ENCODE results near the gene POLD4.
"Not testable (repeated sequence)": the region's sequence is repeated elsewhere in the genome, so short reads cannot be mapped to it uniquely, and the experiment has no call there.

The POLD4 gene

DNA sequence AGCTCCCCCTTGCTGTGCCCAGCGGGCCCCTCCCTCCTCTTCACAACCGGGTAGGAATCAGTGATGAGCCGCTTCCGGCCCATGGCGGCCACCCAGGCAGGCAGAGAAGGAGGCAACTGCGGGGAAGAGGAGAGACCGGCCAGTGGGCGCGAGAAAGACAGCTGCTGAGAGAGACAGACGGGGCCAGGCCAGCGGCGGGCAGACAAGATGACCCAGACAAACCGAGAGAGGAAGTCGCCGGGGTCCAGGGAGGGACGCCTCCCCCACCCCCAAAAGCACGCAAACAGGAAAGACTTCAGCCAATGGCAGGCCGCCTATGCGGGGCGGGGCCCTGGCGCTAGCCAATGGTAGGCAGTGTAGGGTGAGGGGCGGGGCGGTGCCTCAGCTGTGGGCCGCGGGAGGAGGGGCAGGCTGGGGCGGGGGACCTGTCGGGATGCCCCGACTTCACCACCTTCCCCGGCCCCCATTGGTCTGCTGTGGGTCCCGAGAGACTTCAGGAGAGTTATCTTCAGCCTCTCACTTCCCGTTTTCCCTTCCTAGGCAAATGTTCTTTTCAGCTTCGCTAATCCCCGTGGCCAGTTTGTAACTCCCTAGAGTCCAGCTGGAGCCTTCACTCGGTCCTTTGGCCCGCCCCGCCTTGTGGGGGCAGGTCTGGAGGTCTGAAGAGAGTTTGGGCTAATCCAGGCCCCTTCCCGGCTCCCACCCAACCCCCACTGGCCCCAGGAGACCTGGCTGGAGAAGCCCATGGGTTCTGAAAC, at the start of gene POLD4:
TSS of gene POLD4 (minus strand) at position 230 of the 758 bp plus-strand sequence. CDS start at position 83, 147 bp downstream.
- FAIRE-seq: peak; percentile 87

GRCh38 chr11:67403085-67403484, 49.7 kb upstream of the POLD4 start:
- not testable (repeated sequence) for FAIRE-seq; DNase-seq (ENCODE audit: extremely low spot score, insufficient read length, low read depth)

More for the DNA sequence above, at the start of gene POLD4:
- peak; percentile 96 for DNase-seq (ENCODE audit: extremely low spot score, insufficient read length, low read depth)

GRCh38 chr11:67402192-67402839, 49.0 kb upstream of the POLD4 start:
- DNase-seq (ENCODE audit: extremely low spot score, insufficient read length, low read depth); FAIRE-seq: not testable (repeated sequence)

DNA sequence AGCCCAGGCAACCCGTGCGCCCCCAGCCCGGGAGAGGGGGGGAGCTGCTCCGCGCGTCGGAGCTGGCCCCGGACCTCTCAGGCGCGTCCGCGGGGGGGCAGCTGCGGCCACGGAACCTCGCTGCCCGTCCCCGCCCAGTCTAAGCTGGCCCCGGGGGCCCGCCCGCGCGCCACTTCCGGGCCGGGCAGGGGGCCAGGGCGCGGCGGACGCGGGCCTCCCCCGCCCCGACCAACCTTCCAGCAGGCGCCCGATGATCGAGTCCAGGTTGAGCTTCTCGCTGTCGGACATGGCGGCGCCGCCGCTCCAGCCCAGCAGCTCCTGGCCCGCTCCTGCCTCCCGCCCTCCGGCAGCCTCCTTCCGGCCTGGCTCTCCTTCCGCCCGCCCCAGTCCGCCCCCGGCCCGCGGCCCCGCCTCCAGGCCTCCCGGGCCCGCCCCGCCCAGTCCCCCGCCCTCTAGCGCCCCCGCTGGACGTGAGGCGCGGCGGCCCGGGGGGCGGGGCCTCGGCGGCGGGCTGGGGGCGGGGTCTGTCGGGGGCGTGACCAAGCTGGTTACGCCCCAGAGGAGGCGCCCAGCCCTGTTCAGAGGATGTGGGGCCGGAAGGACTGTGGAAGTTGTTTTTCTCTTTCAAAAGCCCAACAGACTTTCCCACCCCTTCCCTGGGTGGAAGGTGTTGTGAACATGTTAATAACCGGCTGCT, 48.3 kb upstream of the POLD4 start, which contains the start of gene PPP1CA:
TSS of gene PPP1CA (minus strand) at position 364 of the 697 bp plus-strand sequence. CDS start at position 288, 76 bp downstream.
- FAIRE-seq (peak; percentile 95), DNase-seq (ENCODE audit: extremely low spot score, insufficient read length, low read depth) (peak; percentile 94)

- DNase-seq (ENCODE audit: extremely low spot score, insufficient read length, low read depth): no peak
- FAIRE-seq: no peak
Observed at GRCh38 chr11:67400942-67401494, 47.7 kb upstream of the POLD4 start.

GRCh38 chr11:67400251-67400941, 47.0 kb upstream of the POLD4 start:
- DNase-seq (ENCODE audit: extremely low spot score, insufficient read length, low read depth) (no peak), FAIRE-seq (no peak)

DNA sequence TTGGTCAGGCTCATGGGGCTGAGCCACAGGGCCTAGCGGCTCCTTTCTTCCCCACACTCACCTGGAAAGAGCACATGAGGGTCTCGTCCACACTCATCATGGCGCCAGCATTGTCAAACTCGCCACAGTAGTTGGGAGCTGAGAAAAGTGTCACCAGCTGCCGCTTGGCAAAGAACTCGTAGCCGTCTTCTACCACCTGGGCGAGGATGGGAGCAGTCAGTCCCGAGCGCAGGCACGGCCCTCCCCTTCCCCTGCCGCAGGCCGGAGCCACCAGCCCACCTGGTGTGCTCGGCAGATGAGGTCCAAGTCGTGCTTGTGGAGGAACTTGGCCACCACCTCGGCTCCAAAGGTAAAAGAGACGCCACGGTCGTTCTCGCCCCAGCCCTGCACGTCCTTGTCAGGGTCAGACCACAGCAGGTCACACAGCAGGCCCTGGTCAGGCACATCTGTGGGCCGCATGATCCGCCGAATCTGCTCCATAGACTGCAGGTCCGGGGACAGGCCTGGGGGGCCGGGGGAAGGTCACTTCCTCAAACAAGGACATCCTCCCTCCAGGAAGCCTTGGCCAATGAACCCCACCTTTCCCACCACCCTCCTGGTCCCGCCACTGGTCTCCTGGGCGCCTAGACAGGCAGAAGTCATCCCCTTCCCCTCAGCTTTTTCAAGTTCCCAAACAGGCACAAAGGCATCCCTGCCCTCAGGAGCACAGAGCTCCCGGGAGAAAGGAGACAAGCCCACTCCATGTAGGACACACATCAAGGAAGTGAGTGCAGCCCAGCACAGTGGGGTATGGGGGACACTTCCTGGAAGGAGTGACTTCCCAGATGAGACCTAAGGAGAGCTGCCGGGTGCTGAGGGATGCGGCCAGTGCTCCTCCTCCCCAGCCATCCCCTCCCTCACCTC, 45.6 kb upstream of the POLD4 start:
- FAIRE-seq: no peak
- DNase-seq (ENCODE audit: extremely low spot score, insufficient read length, low read depth): no peak

GRCh38 chr11:67397986-67398660, 44.8 kb upstream of the POLD4 start:
- FAIRE-seq (no peak), DNase-seq (ENCODE audit: extremely low spot score, insufficient read length, low read depth) (no peak)

- no peak for DNase-seq (ENCODE audit: extremely low spot score, insufficient read length, low read depth)
- no peak for FAIRE-seq
Observed at GRCh38 chr11:67397536-67397935, 44.2 kb upstream of the POLD4 start.

DNA sequence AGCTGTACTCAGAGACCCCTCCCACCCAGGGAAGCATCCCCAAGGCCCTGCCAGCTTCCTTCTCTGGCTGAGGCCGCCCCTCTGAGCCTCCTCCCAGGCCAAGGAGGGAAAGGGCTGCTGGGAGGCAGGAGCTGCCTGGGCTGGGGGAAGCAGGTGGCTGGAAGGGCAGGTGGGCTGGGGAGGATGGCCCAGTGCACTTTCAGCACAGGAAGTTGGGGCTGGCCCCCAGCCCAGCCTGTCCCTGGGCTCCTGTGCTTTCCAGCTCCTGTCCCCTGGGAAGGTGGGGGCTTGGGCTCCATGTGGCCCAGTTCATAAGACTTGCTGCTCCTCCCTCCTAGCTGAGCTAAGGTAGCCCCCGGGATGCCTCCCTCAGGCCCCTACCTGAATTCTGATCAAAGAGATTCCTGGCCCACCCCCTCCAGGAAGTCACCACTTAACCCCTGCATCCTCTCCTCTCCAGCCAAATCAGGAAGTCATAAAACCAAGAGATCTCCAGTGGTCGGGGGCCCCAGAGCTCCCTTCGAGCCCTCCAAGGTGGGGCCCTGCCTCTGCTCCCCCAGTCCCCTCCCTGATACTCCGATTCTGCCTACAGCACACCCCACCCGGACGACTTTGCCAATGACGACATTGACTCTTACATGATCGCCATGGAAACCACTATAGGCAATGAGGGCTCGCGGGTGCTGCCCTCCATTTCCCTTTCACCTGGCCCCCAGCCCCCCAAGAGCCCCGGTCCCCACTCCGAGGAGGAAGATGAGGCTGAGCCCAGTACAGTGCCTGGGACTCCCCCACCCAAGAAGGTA, 43.4 kb upstream of the POLD4 start:
- FAIRE-seq: no peak

GRCh38 chr11:67396259-67396581, 42.9 kb upstream of the POLD4 start:
- no peak for DNase-seq (ENCODE audit: extremely low spot score, insufficient read length, low read depth)
- no peak for FAIRE-seq

More for the DNA sequence above, 43.4 kb upstream of the POLD4 start:
- DNase-seq (ENCODE audit: extremely low spot score, insufficient read length, low read depth): no peak

GRCh38 chr11:67395555-67396258, 42.4 kb upstream of the POLD4 start:
- FAIRE-seq: no peak
- no peak for DNase-seq (ENCODE audit: extremely low spot score, insufficient read length, low read depth)

DNA sequence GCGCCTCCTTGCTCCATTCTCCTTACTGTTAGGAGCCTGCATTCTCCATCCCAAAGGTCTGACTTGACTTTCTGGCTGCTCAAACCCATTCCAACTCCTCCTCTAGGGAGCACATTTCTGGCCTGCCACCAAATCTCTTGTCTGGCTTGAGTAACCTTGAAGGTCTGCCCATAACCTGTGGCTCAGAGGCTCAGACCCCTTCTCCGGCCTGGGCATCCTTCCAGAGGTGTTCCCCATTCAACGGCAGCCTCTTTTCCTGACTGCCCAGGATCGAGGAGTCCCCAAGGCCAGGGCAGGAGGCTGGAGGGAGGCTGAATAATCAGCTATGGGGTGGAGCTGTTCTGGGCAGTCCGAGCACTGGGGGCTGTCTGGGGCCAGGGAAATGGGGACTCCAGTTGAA, 40.6 kb upstream of the POLD4 start:
- DNase-seq (ENCODE audit: extremely low spot score, insufficient read length, low read depth): no peak
- FAIRE-seq: no peak

DNA sequence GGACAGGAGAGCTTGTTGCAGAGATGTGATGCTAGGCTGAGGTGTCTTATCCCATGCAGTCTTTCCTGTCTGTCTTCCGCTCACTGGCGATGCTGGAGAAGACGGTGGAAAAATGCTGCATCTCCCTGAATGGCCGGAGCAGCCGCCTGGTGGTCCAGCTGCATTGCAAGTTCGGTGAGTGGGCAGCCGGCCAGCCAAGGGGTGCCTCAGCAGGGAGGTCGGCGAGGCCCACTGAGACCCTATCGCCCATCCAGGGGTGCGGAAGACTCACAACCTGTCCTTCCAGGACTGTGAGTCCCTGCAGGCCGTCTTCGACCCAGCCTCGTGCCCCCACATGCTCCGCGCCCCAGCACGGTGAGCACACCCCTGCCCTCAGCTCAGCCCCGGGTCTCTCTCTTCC, 40.1 kb upstream of the POLD4 start:
- DNase-seq (ENCODE audit: extremely low spot score, insufficient read length, low read depth) (no peak), FAIRE-seq (no peak)

GRCh38 chr11:67392183-67392715, 38.9 kb upstream of the POLD4 start:
- DNase-seq (ENCODE audit: extremely low spot score, insufficient read length, low read depth) (no peak), FAIRE-seq (no peak)

DNA sequence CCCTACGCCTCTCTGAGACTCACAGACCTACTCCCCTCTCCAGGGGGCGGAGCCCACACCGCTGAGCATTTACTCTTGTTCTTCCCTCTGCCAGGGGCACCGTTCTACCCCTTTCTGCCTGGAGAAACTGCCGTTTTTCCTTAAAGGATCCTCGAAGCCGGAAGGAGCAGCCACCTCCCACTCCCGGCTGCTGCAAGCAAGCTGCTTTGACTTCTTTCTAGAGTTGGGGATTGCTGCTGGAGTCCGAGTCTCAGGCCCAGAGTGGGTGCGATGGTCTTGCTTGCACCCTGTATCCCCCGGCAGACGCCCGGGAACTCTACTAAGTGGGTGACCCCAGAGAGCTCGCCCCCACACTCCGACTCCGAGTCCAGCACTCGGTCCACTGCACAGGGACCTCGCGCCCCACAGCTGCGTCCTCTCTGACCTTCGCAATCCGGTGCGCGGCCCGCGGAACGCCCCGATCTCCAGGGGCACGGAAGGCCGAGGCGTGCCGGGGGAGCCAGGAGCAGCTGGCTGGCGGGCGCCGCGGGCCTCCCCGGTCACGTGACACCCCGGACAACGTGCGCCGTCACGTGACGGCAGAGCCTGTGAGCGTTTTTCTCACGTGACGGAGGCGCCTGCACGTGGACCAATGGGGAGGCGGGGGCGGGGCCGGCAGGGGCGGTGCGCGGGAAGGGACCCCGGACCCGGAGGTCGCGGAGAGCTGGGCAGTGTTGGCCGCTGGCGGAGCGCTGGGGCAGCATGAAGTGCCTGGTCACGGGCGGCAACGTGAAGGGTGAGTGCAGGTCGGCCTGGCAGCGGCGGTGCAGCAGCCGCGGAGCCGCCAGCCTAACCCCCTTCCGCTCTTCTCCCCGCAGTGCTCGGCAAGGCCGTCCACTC, 38.2 kb upstream of the POLD4 start, which contains the start of gene RAD9A:
TSS of gene RAD9A (plus strand) at position 683 of the 879 bp plus-strand sequence. CDS start at position 742, 59 bp downstream.
- FAIRE-seq: peak; percentile 77
- peak; percentile 98 for DNase-seq (ENCODE audit: extremely low spot score, insufficient read length, low read depth)
